H1 (cell line): Measurements from ENCODE around the gene PRR33.

Source experiments
- BCL11A ChIP-seq, 2 experiments: IDR thresholded peaks; one replicate each; pipeline ENCODE4 v1.6.1; 2011; ENCODE audit warnings: low read depth in 2 of 2, low read length in 2 of 2, mild to moderate bottlenecking in 2 of 2
- CREB1 ChIP-seq: IDR thresholded peaks from 2 replicates; pipeline ENCODE4 v1.6.1; 2012; ENCODE audit warnings: inconsistent platforms
- EP300 ChIP-seq, 2 experiments: IDR thresholded peaks; 1 replicate in 1 of 2; 2 replicates in 1 of 2; pipeline ENCODE4 v1.6.1; 2011 to 2012; ENCODE audit warnings: low read depth in 2 of 2, low read length in 2 of 2, mild to moderate bottlenecking in 2 of 2, borderline replicate concordance in 1 of 2, inconsistent platforms in 1 of 2, moderate library complexity in 1 of 2
- POLR2A ChIP-seq, 2 experiments: IDR thresholded peaks; 1 replicate in 1 of 2; 2 replicates in 1 of 2; pipeline ENCODE4 v1.6.1; 2011; ENCODE audit warnings: low read depth in 2 of 2, low read length in 2 of 2, mild to moderate bottlenecking in 2 of 2; ENCODE audit errors: control extremely low read depth in 1 of 2
- RAD21 ChIP-seq, 2 experiments: IDR thresholded peaks in 1 of 2; conservative IDR thresholded peaks in 1 of 2; 2 replicates each; pipeline ENCODE4 v1.6.1; 2011; ENCODE audit warnings: low read depth in 2 of 2, low read length in 2 of 2, improper control_type of control experiment in 1 of 2, inconsistent platforms in 1 of 2, mild to moderate bottlenecking in 1 of 2, moderate library complexity in 1 of 2
- YY1 ChIP-seq: IDR thresholded peaks from 2 replicates; pipeline ENCODE4 v1.6.1; 2011; ENCODE audit warnings: low read depth, mild to moderate bottlenecking, low read length
- ZNF274 ChIP-seq: IDR thresholded peaks from 2 replicates; pipeline ENCODE4 v1.7.0; 2012; ENCODE audit warnings: low read length, borderline replicate concordance; ENCODE audit errors: extremely low read depth
- TF ChIP-seq, protein P1 (sequence below), 3 experiments: IDR thresholded peaks; 1 replicate in 2 of 3; 2 replicates in 1 of 3; pipeline versions ENCODE4 v1.5.1 to v1.6.1; 2011; ENCODE audit warnings: low read length in 3 of 3, mild to moderate bottlenecking in 3 of 3, inconsistent platforms in 2 of 3, low read depth in 1 of 3, moderate library complexity in 1 of 3; ENCODE audit not compliant: insufficient read depth in 1 of 3; ENCODE audit errors: control extremely low read depth in 1 of 3

DNA sequence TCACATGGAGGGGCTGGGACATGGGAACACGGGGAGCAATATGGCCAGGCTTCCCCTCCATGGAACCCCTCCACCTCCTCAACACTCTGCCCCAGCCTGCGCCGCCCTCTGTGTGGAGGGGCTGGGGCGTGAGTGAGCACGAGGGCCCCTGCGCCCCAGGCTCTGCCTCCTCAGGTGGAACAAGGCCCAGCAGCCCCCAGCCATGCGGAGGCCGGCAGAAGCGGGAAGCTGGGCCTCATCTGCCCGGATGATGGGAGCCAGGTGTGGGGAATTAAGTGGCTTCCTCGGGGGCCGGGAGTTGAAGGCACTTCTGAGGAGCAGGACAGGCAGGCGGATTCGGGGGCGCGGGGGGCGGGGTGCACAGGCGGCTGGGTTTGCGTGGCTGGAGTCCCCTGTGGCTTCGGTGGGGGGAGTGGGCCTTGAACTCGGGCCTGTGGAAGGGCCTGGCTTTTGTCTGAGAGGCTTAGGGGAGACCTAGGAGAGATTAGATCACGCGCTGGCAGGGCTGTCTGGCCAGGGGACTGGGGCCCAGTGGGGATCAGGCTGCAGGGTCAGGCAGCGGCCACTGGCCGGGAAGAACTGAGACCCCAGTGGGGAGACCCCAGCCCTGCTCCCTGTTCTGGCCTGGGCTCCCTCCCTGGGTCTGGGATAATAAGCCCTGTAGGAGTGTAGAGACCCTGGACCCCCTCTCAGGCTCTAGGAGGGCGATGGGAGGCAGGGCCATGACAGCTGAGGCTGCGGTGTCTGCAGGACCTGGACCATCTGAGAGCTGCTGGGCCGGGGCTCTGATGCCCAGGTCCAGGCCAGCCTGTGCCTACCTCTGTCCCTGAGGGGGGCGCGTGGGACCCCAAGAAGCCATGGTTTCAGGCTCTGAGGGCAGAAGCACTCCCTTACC is 13.3 kb downstream of the PRR33 start:
- no peak for TF ChIP-seq EP300 (IDR thresholded peaks at IDR 0.05; ENCODE audit: borderline replicate concordance in 1 of 2, low read depth in 2 of 2, low read length in 2 of 2)
- TF ChIP-seq, protein P1, sequence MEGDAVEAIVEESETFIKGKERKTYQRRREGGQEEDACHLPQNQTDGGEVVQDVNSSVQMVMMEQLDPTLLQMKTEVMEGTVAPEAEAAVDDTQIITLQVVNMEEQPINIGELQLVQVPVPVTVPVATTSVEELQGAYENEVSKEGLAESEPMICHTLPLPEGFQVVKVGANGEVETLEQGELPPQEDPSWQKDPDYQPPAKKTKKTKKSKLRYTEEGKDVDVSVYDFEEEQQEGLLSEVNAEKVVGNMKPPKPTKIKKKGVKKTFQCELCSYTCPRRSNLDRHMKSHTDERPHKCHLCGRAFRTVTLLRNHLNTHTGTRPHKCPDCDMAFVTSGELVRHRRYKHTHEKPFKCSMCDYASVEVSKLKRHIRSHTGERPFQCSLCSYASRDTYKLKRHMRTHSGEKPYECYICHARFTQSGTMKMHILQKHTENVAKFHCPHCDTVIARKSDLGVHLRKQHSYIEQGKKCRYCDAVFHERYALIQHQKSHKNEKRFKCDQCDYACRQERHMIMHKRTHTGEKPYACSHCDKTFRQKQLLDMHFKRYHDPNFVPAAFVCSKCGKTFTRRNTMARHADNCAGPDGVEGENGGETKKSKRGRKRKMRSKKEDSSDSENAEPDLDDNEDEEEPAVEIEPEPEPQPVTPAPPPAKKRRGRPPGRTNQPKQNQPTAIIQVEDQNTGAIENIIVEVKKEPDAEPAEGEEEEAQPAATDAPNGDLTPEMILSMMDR (IDR thresholded peaks at IDR 0.05; ENCODE audit: control extremely low read depth in 1 of 3, insufficient read depth in 1 of 3, low read depth in 1 of 3, low read length in 3 of 3) = no peak
- no peak for TF ChIP-seq ZNF274
- no peak for TF ChIP-seq RAD21 (IDR thresholded peaks at IDR 0.05 in 1 of 2, conservative IDR thresholded peaks at IDR 0.05 in 1 of 2; ENCODE audit: low read depth in 2 of 2, low read length in 2 of 2)
- TF ChIP-seq CREB1 = no peak
- TF ChIP-seq YY1 = no peak
- TF ChIP-seq POLR2A (IDR thresholded peaks at IDR 0.05; ENCODE audit: control extremely low read depth in 1 of 2, low read depth in 2 of 2, low read length in 2 of 2) = no peak
- no peak for TF ChIP-seq BCL11A (IDR thresholded peaks at IDR 0.05; ENCODE audit: low read depth in 2 of 2, low read length in 2 of 2)
